CD1c-positive myeloid dendritic cell (primary cell): Measurements from ENCODE around the gene HCFC1.

Experiments
- DNase-seq: peaks from one replicate; pipeline ENCODE4 v3.0.0-alpha.2; 2016; ENCODE audit errors: extremely low spot score

Gene HCFC1

DNA sequence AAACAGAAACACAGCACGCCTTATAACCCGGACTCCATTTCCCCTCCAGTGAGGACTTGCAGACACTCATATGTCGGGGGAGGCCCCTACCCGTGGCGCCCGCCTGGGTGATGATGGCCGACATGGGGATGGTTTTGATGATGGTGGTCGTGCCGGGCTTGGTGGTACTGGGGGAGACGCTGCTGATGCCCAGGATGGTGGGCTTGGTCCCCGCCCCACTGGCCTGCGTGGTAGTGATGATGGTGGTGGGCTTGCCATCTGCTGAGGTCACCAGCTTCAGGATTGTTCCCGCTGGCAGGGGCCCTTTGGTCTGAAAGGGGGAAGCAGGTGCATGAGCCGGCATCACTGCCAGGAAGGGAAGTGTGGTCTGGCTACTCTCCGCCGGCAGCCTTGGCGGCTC lies 14.4 kb downstream of the HCFC1 start:
- DNase-seq: no peak

DNA sequence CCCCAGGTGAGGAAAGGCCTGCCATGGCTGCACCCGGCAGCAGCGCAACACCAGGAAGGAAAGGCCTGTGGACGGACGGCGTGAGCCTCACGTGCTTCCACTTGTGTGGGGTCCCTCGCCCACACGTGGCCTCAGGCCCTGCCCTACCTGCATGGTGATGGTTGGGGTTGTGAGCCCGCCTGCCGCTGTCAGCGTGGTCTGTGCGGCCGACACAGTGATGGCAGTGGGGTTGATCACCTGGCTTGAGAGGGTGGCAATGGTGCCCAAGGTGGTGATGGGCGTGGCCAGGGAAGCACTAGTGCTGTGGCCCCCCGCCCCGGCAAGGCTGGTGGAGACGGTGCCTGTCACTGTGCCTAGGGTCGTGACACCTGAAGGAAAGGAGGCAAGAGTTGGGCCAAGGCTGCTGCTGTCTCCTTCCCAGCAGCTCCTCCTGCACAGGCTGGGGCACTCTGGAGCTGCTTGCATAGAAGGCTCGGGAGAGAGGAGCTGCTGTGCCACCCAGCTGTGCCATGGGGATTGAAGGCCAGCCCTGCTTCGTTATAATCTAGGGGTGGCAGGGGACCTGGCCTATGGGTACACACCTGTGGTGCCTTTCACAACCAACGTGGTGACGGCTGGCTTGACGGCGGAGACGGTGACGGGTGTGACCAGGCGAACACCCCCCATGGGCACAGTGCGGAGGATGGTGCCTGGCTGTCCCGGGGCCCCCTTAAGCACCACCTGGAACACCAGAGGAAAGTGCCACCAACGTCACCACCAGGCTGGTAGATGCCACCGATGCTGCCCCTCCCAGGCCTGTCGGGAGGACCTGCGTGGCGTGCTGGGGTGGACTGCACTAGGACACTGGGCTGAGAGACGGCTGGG lies 15.3 kb downstream of the HCFC1 start:
- DNase-seq: no peak

DNA sequence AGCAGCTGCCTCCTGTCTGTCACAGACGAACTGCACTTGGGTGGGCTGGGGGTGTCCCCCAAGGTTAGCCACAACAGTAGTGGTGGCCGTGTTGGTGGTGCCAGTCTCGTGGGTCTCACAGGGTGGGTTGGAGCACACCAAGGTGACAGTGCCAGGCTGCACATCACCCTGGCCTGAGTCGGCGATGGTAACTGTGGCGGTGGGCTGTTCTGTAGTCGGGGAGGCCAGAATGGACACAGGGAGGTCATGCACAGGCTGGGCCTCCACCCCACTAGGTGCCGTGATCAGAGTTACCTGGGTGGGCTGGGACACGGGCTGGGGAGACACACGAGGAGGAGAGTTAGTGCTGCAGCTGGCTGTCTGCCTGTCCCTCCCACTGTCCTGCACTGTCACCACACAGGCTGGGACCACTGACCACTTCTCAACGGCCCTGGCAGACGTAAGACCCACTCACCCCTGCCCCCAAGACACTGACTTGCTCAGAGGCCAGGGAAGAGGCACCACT lies 16.3 kb downstream of the HCFC1 start:
- no peak for DNase-seq

DNA sequence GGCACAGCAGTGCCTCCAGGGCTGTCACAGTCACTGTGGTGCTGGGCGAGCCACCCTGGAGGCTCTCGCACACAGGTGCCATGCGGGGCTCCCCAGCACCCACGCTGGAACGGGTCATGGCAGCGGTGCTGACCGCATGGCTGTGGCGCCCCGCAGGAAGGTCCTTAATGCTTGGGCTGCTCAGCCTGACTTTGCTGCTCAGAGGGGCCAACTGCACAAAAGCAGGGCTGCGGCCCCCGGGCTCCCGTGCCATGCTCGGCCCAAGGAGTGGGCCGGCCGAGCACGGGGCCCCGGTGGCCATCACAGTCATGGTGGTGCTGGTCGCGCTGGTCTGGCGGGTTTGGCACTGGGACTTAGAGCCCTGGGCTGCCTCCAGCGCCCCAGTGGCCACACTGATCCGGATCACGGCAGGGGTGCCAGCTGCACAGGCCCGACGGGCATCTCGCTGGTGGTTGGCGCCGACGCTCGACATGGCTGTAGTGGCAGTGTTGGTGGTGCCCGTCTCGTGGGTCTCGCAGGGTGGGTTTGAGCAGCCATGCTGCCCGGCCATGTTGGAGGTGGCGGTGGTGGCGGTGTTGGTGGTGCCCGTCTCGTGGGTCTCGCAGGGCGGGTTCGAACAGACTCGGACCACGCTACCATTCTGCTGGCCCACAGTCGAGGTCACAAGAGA lies 16.9 kb downstream of the HCFC1 start:
- no peak for DNase-seq

DNA sequence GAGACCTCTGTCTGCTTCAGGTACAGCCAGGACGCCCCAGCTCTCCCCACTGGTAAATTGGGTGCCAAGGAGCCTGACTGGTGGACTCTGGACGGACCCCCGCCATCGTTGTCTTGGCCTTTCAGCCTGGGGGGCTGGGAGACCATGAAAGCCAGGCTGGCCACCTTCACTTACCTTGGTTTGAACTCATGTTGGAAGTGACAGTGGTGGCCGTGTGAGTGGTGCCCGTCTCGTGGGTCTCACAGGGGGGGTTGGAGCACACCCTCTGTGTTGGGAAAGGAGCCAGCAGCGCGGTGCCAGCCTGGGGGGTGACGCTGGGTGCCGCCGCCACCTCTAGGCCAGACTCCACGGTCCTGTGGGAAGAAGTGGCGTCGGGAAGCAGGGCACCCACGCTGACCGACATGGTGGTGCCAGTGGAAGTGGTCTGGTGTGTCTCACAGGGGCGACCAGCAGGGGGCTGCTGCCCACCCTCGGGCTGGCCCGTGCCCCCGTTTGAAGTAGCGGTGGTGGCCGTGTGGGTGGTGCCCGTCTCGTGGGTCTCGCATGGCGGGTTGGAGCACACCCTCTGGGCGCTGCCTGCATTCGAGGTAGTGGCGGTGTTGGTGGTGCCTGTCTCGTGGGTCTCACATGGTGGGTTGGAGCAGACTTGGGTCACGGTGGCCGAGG lies 17.6 kb downstream of the HCFC1 start:
- DNase-seq: no peak

DNA sequence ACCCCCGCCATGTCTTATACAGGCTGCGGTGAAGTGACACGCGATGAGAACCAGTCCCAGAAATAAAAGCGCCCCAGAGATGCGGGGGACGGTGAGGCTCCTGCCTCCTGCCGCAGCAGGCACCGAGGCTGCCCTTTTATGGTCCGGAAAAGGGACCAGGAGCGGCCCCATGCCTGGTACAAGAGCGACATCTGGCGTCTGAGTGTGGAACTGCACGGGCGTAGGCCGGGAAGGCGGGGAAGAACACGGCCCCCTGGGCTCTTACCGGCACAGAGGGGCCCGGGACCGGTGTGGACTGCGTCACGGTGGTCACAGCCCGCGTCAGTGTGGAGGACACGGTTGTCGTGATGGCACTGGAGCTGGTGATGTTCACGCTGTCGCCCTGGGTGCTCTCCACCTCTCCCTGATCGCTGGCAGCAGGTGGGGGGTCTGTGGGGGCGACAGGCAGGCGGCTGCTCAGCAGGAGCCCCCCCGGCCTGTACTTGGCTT lies 18.2 kb downstream of the HCFC1 start:
- DNase-seq: peak; percentile 73

DNA sequence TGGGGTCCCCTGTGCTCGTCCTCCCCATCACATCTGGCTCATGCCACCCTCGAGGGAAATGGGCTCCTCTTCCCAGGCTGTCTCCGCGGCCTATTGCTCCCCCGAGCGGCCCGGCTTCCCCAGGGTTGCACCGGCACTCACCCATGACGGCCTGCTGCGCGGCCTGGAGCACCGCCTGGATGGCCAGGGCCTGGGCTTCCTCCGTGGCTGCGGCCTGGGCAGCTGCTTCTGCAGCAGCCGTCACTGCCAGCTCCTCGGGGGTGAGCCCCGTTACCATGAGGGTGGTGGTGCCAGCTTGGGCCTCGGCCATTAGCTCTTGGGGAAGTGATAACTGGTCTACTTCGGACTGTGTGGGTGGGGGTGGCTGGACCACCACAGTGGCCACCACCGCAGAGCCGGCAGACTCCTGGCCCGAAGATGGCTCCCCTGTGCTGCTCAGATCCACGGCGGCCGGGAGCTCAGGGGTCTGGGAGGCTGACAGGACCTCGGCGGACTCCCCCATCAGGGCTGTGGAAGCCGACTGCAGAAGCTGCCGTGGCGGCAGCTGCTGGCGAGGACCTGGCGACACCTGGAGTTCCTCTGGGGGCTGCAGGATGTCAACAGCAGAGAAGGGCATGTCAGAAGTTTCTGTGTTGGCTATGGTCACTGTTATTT lies 19.1 kb downstream of the HCFC1 start:
- DNase-seq: no peak

DNA sequence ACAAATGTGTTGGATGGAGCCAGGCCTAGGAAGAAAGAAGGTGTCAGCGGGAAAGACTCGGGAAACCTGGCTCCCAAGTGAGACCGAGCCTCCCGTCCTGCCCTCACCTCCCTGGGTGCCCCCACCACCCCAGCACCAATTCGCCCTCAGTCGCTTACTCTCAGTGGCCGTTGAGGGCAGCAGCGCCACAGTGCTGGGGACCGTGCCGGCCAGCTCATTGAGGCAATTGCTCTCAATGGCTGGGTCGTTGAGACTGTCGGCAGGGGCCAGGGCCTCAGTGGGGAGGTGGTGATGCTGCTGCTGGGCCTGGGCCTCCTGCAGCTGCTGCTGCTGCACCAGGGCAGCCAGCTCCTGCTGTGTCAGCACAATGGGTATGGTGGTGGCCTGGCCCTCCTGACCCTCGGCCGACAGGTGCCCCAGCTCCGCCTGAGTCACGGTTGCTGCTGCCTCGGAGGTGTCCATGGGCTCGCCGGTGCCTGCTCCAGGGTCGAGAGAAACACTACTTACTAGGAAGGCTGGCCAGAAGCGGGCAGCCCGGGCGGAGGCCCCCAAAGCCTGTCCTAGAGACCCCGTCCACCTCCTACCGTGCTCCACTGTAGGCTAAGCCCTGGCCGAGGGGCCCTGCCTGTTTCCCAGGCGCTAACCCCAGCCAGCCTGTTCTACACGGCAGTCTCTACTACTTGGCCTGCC lies 19.8 kb downstream of the HCFC1 start:
- no peak for DNase-seq

DNA sequence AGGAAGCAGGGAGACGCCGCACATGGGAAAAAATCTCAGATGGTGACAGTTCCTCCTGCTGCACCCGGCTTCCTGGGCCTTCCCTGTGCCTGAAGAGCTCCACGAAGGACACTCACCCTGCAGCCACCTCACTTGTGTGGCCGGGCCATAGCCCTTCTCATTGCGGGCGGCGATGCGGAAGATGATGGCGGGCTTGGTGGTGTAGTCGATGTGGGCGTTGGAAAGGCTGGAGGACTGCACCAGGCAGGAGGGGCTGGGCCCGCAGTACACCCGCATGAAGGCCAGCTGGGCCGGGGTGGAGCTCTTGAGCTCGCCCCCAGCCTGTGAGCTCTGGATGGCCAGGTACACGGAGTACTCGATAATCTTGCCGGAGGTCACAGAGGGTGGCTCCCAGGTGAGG lies 21.5 kb downstream of the HCFC1 start:
- no peak for DNase-seq

DNA sequence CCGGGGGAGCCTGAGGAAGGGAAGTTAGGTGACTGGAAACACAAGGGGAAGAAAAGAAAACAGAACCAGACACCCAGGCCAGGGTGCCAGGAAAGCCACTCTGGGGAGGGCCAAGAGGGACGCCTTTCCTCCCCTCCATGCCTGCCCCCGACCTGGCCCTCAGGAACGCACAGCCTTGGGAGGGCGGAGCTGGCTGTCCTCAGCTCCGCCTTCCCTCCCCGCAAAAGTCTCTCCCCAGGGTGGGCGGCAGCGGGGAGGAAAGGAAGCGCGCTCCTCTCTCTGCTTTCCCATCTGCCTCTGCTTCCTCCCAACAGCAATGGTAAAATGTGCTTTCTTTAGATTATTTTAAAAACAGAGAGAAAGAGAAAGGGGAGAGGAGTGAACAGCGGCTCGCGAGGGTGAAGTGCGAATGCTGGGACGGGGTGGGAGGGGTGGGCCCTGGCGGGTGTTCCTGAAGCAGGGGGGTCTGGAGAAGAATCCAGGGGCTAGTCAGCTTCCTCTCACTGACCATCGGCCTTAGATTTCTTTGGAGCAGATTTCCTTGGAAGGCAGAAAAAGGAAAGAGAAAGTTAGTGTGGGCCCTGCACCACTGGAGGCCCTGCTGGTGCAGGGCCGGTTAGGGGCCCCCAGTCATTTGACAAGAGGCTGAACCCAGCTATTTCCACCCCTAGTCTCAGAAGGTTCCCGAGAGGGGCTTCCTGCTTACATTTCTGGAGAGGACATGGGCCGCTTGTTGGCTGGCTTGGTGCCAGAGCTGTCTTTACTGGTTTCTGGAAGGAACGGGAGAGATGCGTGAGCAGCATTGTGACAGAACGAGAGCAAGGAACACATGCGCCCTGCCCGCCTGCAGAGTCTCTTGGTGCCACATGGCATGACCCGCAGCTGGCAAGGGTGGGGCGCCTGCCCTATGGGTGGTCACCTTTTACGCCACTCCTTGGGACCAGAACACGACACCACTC lies 22.5 kb downstream of the HCFC1 start:
- DNase-seq: no peak

DNA sequence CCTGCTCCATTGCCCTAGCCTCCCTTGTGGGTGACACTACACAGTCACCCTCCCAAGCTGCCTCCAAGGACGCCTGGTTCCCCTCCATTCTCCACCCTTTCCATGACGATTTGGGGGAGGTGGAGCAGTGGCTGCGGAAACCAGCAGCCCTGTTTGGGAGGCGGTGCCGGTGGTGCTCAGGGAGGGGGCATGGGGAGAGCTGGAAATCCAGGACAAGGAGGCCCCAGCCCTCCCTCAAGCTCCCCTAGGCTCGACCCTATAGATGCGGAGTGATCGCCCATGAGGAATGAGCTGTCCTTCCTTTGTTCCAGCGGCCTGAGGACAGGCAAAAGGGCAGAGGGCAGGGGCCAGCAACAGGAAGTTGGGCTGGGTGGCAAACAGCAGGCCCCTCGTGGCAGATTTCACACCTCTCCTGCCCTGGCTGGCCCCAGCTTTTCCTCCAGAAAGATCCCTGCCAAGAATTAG lies 23.6 kb downstream of the HCFC1 start:
- no peak for DNase-seq

DNA sequence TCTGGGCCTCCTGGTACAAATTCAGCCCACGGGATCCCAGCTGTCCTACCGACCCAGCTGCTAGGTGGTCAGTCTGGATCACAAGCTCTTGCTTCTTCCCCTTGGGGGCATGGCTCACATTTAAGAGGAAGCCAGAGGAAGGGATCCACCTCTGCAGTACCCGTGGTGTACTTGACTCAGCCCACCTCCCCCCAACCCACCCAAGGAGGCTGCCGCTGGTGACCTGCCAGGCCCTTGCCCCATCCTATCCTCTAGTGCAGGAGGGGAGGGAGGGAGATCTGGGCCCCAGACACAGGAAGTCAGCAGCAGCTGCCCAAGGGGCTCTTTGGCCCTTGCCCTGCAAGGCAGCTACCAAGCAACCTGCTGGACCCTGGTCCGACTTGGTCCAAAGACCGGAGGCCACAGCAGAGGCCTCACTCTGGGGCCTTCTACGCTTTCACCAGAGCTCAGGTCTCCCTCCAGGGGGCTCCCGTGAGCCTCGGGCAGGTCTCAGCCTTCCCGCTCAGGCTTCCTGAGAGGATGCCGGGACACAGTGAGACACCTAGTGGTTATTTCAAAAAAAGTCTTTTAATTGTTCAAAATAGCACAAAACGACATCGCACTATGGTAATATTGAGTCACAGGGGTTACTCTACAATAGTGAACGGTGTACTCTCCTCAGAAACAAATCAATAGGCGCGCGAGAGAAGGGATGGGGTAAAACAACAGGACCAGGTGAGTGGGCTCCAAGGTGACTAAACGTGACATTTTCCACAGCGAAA lies 24.4 kb downstream of the HCFC1 start:
- peak; percentile 82 for DNase-seq

DNA sequence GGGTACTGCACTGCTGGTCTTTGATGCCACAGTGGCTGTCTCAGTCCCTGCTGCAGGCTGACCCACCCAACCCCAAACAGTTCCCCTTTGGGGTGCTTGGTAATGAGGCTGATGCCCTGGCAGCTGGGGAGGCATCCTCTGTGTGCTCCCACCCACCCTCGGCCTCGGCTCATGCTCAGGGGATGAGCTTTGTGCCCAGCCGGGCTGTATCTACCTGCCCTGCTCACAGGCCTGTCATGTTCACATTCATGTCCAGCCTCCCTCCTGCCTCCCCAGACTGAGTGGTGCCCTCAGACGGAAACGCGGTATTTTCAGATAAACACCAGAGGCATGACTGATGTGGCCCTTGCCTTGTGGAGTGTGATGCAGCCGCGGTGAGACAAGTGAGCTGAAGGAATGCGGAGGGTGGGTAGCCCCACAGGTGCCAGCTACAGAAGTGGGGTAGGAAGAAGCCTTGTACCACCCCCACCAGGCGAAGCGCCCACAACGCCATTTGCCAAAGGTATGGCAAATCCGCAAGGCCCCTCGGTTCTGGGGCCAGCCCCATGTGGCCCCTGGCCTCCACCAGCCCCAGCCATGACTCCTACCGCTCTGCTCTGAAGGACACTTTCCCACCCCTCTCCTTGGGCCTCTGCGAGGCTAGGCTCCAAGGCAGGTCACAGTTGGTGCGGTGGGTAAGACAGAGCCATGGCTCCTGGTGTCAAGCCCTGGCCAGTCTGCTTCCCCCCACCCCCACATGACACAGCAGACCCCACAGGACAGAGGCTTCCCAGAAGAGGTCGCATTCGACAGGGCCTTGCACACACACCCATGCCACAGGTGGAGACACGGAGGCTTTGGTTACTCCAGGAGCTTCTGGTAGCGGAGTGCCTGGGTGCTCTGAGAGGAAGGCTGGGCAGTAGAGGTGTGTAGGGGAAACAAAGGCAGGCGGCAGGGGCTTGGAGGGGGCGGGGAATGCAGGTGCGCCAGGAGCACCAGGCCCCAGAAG lies 25.4 kb downstream of the HCFC1 start:
- no peak for DNase-seq

DNA sequence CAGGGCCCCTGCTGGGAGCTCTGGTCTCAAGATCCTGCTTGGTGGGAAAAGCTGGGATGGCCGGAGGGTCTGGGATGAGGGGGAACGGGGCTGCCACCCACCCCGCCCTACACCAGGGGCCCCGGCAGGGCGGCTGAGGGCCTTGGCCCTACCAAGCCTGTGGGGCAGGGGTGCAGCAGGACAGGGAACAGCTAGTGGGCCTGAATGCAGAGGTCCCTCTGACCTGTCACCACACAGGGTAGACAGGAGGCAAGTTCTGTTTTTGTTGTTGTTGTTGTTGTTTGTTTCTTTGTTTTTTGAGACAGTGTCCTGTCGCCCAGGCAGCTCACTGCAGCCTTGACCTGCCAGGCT lies 26.8 kb downstream of the HCFC1 start:
- no peak for DNase-seq

DNA sequence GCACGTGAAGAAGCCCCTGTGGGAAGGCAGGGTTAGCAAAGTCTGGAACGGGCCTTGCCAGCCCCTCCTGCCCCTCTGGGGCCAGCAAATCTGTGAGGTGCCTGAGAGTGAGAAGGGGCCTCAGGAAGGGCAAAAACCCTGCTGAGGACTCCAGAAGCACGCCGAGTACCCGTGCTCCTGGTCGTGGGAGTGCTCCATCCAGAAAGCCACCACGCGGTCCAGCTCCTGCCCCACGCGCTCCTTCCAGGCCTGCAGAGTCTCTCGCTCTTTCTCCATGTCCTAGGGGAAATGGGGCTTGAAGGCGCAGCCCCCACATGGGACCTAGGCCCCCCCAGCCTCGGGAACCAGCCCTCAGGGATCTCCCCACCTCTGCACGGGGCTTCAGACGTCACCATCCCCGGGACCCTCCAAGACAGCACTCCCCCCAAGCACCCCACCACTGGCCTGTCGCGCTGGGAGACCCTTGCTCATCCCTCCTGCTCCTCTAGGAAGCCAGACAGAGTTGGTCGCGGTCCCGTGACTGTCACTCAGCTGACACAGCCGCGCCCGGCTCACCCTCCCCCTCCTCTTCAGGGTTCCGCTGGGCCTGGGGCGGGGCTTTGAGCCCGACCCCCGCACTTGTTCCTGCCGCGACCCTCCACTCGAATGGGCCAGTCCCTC lies 27.3 kb downstream of the HCFC1 start, which contains the start of gene RENBP:
RENBP (minus strand) TSS at position 504 of the 660 bp plus-strand sequence; CDS start at position 471, 33 bp downstream.
- DNase-seq: peak; percentile 47

DNA sequence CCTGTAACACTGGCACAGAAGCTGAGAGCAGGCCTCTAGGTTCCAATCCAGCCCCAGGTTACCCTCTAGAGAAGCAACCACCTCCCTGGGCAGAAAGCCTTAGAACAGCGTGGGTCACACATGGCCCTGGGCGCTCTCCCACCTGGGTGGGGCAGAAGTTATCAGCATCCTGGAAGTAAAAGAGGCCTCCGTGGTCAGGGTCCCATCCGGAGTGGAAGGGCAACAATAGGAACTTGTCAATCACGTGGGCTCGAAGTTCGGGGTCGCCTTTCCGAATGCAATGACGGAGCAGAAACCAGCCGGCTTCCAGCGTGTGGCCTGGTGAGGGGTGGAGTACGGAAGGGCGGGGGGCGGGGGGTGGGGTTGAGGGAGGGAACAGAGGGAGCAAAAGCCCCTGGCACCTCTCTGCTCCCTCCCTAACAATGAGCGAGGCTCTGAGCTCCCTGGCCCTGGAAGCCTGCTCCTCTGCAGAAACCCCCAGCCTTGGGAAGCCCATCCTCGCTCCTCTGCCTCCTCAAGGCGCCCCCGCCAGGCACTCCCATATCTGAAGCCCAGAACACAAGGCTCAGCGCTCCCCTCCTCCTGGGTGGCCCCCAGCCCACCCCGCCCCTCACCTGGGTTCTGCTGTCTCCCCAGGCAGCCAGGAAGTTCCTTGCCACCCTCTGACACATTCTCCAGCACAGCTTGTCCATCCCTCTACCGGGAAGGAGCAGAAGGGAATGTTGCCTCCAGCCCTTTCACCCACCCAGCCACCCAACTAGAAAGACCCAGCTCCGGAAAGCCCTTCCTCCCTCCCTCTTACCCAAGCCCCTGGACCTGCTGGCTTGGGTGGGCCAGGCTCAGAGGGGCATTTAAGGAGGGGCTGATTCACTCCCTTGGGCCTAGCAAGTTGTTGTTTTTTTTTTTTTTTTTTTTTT lies 30.0 kb downstream of the HCFC1 start:
- DNase-seq: no peak
